HG03103 (cell line): ENCODE results near the gene LCT.
A peak's percentile ranks its signal among the peaks of the same experiment; 100 is the strongest.
"Not testable (repeated sequence)": the region's sequence is repeated elsewhere in the genome, so short reads cannot be mapped to it uniquely, and the experiment has no call there.

Experiments used
- ATAC-seq: cut with Tn5 transposase; IDR thresholded peaks from one replicate; pipeline ENCODE4 v1.9.1; 2021; ENCODE audit warnings: low read depth; ENCODE audit not compliant: unreplicated experiment

The LCT gene

GRCh38 chr2:135832891-135833290 lies 4.1 kb downstream of the LCT start:
- ATAC-seq: no peak

- no peak for ATAC-seq
These were observed 5.7 kb downstream of the LCT start for GRCh38 chr2:135831180-135831812.

GRCh38 chr2:135829378-135830135 lies 7.4 kb downstream of the LCT start:
- no peak for ATAC-seq

- ATAC-seq: no peak
These were observed 10.4 kb downstream of the LCT start for GRCh38 chr2:135826544-135826943.

GRCh38 chr2:135825550-135826176 lies 11.3 kb downstream of the LCT start:
- ATAC-seq: no peak

GRCh38 chr2:135825131-135825530 lies 11.9 kb downstream of the LCT start:
- ATAC-seq: no peak

- ATAC-seq: no peak
These were observed 14.1 kb downstream of the LCT start for GRCh38 chr2:135822855-135823254.

- ATAC-seq: no peak
These were observed 15.8 kb downstream of the LCT start for GRCh38 chr2:135821190-135821589.

- peak; percentile 82 for ATAC-seq
These were observed 16.9 kb downstream of the LCT start for GRCh38 chr2:135820003-135820618.

- ATAC-seq: no peak
These were observed 17.9 kb downstream of the LCT start for GRCh38 chr2:135818937-135819610.

- no peak for ATAC-seq
These were observed 19.0 kb downstream of the LCT start for GRCh38 chr2:135817951-135818350.

GRCh38 chr2:135817466-135817865 lies 19.5 kb downstream of the LCT start:
- no peak for ATAC-seq

GRCh38 chr2:135815269-135815668 lies 21.7 kb downstream of the LCT start:
- no peak for ATAC-seq

GRCh38 chr2:135812907-135813511 lies 24.0 kb downstream of the LCT start:
- ATAC-seq: no peak

- not testable (repeated sequence) for ATAC-seq
These were observed 29.1 kb downstream of the LCT start for GRCh38 chr2:135807874-135808273.

GRCh38 chr2:135803278-135803677 lies 33.7 kb downstream of the LCT start:
- ATAC-seq: no peak

GRCh38 chr2:135802350-135802749 lies 34.6 kb downstream of the LCT start:
- ATAC-seq: no peak

GRCh38 chr2:135800513-135801460 lies 36.2 kb downstream of the LCT start:
- ATAC-seq: no peak

- ATAC-seq: no peak
These were observed 37.2 kb downstream of the LCT start for GRCh38 chr2:135799738-135800137.
